Neural progenitor cell (in vitro differentiated cells): Measurements from ENCODE around the gene RPS6KA2. TPM values are rescaled to one million over a fixed set of nuclear protein-coding genes. Genes with fewer than 3 reads are reported as not detected.

Experiments
- DNase-seq: peaks from one replicate; pipeline ENCODE4 v3.0.0-alpha.2; 2016; ENCODE audit warnings: low spot score
- H2AFZ ChIP-seq: fragments of 200-600 bp; sonication (generic); replicated peaks from 2 replicates; pipeline ENCODE4 v1.6.1; 2016; ENCODE audit warnings: antibody characterized with exemption
- H3F3A ChIP-seq: fragments of 200-600 bp; sonication (generic); 2 replicates; pipeline ENCODE4 v1.6.1; 2016; ENCODE audit warnings: antibody characterized with exemption, low read depth
- H3K27ac ChIP-seq: fragments of 200-600 bp; sonication (generic); 2 replicates; pipeline ENCODE4 v1.5.1; 2016; ENCODE audit warnings: mild to moderate bottlenecking
- H3K27me3 ChIP-seq: fragments of 200-600 bp; sonication (generic); 2 replicates; pipeline ENCODE4 v1.6.1; 2016; ENCODE audit warnings: mild to moderate bottlenecking, moderate library complexity
- H3K36me3 ChIP-seq: fragments of 200-600 bp; sonication (generic); 2 replicates; pipeline ENCODE4 v1.5.1; 2016
- H3K4me1 ChIP-seq: fragments of 200-600 bp; sonication (generic); 2 replicates; pipeline ENCODE4 v1.6.1; 2016; ENCODE audit warnings: mixed run types
- H3K4me2 ChIP-seq: fragments of 200-600 bp; sonication (generic); 2 replicates; pipeline ENCODE4 v1.6.1; 2016
- H3K4me3 ChIP-seq: fragments of 200-600 bp; sonication (generic); 2 replicates; pipeline ENCODE4 v1.5.1; 2016
- H3K79me2 ChIP-seq: fragments of 200-600 bp; sonication (generic); 2 replicates; pipeline ENCODE4 v1.6.1; 2016; ENCODE audit warnings: low read depth
- H3K9ac ChIP-seq: fragments of 200-600 bp; sonication (generic); 2 replicates; pipeline ENCODE4 v1.6.1; 2016
- H3K9me3 ChIP-seq: fragments of 200-600 bp; sonication (generic); 2 replicates; pipeline ENCODE4 v1.5.1; 2016; ENCODE audit warnings: low read depth
- H4K20me1 ChIP-seq: fragments of 200-600 bp; sonication (generic); 2 replicates; pipeline ENCODE4 v1.6.1; 2016; ENCODE audit warnings: low read depth
- H3K27ac Mint-ChIP-seq: 3 replicates; pipeline ENCODE4 v1.8.0; 2021; ENCODE audit warnings: mixed read lengths
- H3K27me3 Mint-ChIP-seq: 2 replicates; pipeline ENCODE4 v1.8.0; 2022; ENCODE audit warnings: low read depth, mild to moderate bottlenecking, inconsistent platforms, moderate library complexity, mixed read lengths; ENCODE audit not compliant: insufficient read depth
- H3K36me3 Mint-ChIP-seq: 3 replicates; pipeline ENCODE4 v1.8.0; 2021; ENCODE audit warnings: mixed read lengths
- H3K4me1 Mint-ChIP-seq: 3 replicates; pipeline ENCODE4 v1.8.0; 2021; ENCODE audit warnings: mixed read lengths
- H3K4me3 Mint-ChIP-seq: 3 replicates; pipeline ENCODE4 v1.8.0; 2021; ENCODE audit warnings: mild to moderate bottlenecking, moderate library complexity, mixed read lengths
- H3K9me3 Mint-ChIP-seq: 3 replicates; pipeline ENCODE4 v1.8.0; 2020; ENCODE audit warnings: mixed read lengths
- CTCF ChIP-seq: fragments of 200-600 bp; sonication (generic); IDR thresholded peaks from 2 replicates; pipeline ENCODE4 v1.5.1; 2017; ENCODE audit warnings: antibody characterized with exemption, mild to moderate bottlenecking
- EZH2 ChIP-seq: fragments of 200-600 bp; sonication (generic); IDR thresholded peaks from 2 replicates; pipeline ENCODE4 v1.6.1; 2017; ENCODE audit warnings: antibody characterized with exemption, mild to moderate bottlenecking, moderate library complexity
- EZH2phosphoT487 ChIP-seq: fragments of 200-600 bp; sonication (generic); IDR thresholded peaks from 2 replicates; pipeline ENCODE4 v1.6.1; 2017; ENCODE audit warnings: antibody characterized with exemption
- total RNA-seq: library from RNA; depleted of rRNA; stranded (reverse); fragments of >200 nt; gene quantifications from 2 replicates; pipeline ENCODE4 v1.2.3, GENCODE V29; 2015; ENCODE audit warnings: low replicate concordance

Gene RPS6KA2
- total RNA-seq, 1 donor from 2014 or later, result 8.2 TPM

GRCh38 chr6:166673309-166673708 lies 46.3 kb upstream of the RPS6KA2 start:
- H3K79me2 ChIP-seq, result no peaks in the 10 kb centered on the region
- H2AFZ ChIP-seq, result no peak overlapping the region
- no peak overlapping the region for H3K4me3 ChIP-seq
- peaks cover 7% of the 10 kb centered on the region for H3K4me1 ChIP-seq
- H3K9me3 Mint-ChIP-seq, result peaks cover 4% of the 10 kb centered on the region
- no peaks in the 10 kb centered on the region for H3K36me3 ChIP-seq
- TF ChIP-seq EZH2 (no peak), CTCF (no peak), EZH2phosphoT487 (no peak)
- H3K36me3 Mint-ChIP-seq, result peaks cover 2% of the 10 kb centered on the region
- H3F3A ChIP-seq, result no peaks in the 10 kb centered on the region
- no peaks in the 10 kb centered on the region for H4K20me1 ChIP-seq
- H3K9me3 ChIP-seq, result no peaks in the 10 kb centered on the region
- no peaks in the 10 kb centered on the region for H3K27me3 ChIP-seq
- H3K4me2 ChIP-seq, result no peak overlapping the region
- peaks cover 25% of the 10 kb centered on the region for H3K4me1 Mint-ChIP-seq
- no peak overlapping the region for H3K9ac ChIP-seq
- no peak for DNase-seq
- H3K27ac Mint-ChIP-seq, result no peak overlapping the region
- no peak overlapping the region for H3K4me3 Mint-ChIP-seq
- peaks cover 4% of the 10 kb centered on the region for H3K27me3 Mint-ChIP-seq
- no peak overlapping the region for H3K27ac ChIP-seq

- H3K4me3 Mint-ChIP-seq, result no peak overlapping the region
- peaks cover 4% of the 10 kb centered on the region for H3K9me3 Mint-ChIP-seq
- H3K27me3 Mint-ChIP-seq, result peaks cover 4% of the 10 kb centered on the region
- H3K4me1 Mint-ChIP-seq, result peaks cover 29% of the 10 kb centered on the region
- Histone ChIP-seq H2AFZ (no peak overlapping the region), H3K27ac (no peak overlapping the region), H3K9me3 (no peaks in the 10 kb centered on the region), H3K4me1 (peaks cover 7% of the 10 kb centered on the region), H3K4me3 (no peak overlapping the region), H3K4me2 (no peak overlapping the region), H3F3A (no peaks in the 10 kb centered on the region), H4K20me1 (no peaks in the 10 kb centered on the region), H3K27me3 (no peaks in the 10 kb centered on the region), H3K79me2 (no peaks in the 10 kb centered on the region), H3K36me3 (no peaks in the 10 kb centered on the region), H3K9ac (no peak overlapping the region)
- no peak overlapping the region for H3K27ac Mint-ChIP-seq
- no peak for DNase-seq
- TF ChIP-seq EZH2 (no peak), CTCF (no peak), EZH2phosphoT487 (no peak)
- H3K36me3 Mint-ChIP-seq, result peaks cover 2% of the 10 kb centered on the region
Observed at GRCh38 chr6:166672624-166673206, 45.7 kb upstream of the RPS6KA2 start.

GRCh38 chr6:166672146-166672545 lies 45.1 kb upstream of the RPS6KA2 start:
- H3K4me3 Mint-ChIP-seq, result no peak overlapping the region
- Histone ChIP-seq H3K4me3 (no peak overlapping the region), H3K79me2 (no peaks in the 10 kb centered on the region), H3K4me1 (peaks cover 7% of the 10 kb centered on the region), H3K4me2 (no peak overlapping the region), H3K9ac (no peak overlapping the region), H3K27ac (no peak overlapping the region), H3F3A (no peaks in the 10 kb centered on the region), H2AFZ (no peak overlapping the region), H3K9me3 (no peaks in the 10 kb centered on the region), H3K27me3 (no peaks in the 10 kb centered on the region), H3K36me3 (no peaks in the 10 kb centered on the region), H4K20me1 (no peaks in the 10 kb centered on the region)
- H3K27me3 Mint-ChIP-seq, result peaks cover 4% of the 10 kb centered on the region
- H3K9me3 Mint-ChIP-seq, result no peaks in the 10 kb centered on the region
- peaks cover 32% of the 10 kb centered on the region for H3K4me1 Mint-ChIP-seq
- TF ChIP-seq EZH2phosphoT487, result no peak
- no peak for TF ChIP-seq CTCF
- no peak for TF ChIP-seq EZH2
- no peak for DNase-seq
- no peak overlapping the region for H3K27ac Mint-ChIP-seq
- H3K36me3 Mint-ChIP-seq, result no peaks in the 10 kb centered on the region
